Lower leg skin (tissue), 4 donors: ENCODE measurements around the gene MEI1. TPM values are rescaled to one million over a fixed set of nuclear protein-coding genes. Genes with fewer than 3 reads are reported as not detected.

Experiments used
- DNase-seq, 2 donors: peaks; one replicate each; pipeline ENCODE4 v3.0.0-alpha.2; 2019; ENCODE audit warnings: low spot score in 2 of 2
- H3K4me3 ChIP-seq: fragments of 200-600 bp; sonication (generic); 2 replicates; pipeline ENCODE4 v1.5.1; 2017; ENCODE audit warnings: mild to moderate bottlenecking, low read depth; ENCODE audit not compliant: poor library complexity, severe bottlenecking
- POLR2A ChIP-seq, 2 donors: fragments of 450-650 bp; IDR thresholded peaks; one replicate each; pipeline ENCODE4 v1.6.1; 2016 to 2017; ENCODE audit warnings: antibody characterized with exemption in 2 of 2, mild to moderate bottlenecking in 1 of 2, moderate library complexity in 1 of 2
- WGBS, 2 donors: methylation state at CpG; one replicate each; pipeline ENCODE4 v1.1.5; 2018; 5-methylcytosine and 5-hydroxymethylcytosine counted together
- intact Hi-C: fragments of 100-400 bp; cut with DNase I; formaldehyde crosslinking; loops from one replicate; pipeline ENCODE4 v1.15.0; 2023; ENCODE audit warnings: low total_unique reads
- total RNA-seq, 4 donors: library from RNA; depleted of rRNA; stranded (reverse); fragments of >200 nt; gene quantifications; one replicate each; pipeline ENCODE4 v1.1.0, GENCODE V29; 2016
- TF ChIP-seq, protein P1 (sequence below), 3 donors: fragments of 450-650 bp; IDR thresholded peaks; one replicate each; pipeline ENCODE4 v1.5.1; 2016; ENCODE audit warnings: antibody characterized with exemption in 3 of 3, mild to moderate bottlenecking in 3 of 3, moderate library complexity in 2 of 3

Gene MEI1
- total RNA-seq, 4 donors from 2014 or later, result 1.2 to 2.1 TPM; not detected in 2

DNA sequence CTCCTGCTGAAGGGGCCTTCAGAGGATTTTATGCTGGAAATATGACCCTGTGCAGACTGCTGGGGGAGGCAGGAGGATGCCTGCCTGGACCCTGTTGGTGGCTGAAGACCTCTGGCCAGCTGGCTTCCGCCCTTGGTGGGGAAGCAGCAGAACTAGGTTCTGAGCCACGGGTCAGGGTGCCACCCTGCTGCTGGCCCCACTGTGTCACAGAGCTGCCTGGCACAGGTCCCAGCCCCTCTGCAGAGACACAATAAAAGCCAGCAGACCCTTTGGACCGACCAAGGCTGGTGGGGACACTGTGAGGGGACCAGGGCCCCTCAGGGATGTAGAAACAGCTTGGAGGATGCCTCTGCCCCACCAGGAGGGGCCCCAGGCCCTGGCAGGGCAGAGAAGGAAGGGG, 126.7 kb downstream of the MEI1 start:
- TF ChIP-seq, protein P1, sequence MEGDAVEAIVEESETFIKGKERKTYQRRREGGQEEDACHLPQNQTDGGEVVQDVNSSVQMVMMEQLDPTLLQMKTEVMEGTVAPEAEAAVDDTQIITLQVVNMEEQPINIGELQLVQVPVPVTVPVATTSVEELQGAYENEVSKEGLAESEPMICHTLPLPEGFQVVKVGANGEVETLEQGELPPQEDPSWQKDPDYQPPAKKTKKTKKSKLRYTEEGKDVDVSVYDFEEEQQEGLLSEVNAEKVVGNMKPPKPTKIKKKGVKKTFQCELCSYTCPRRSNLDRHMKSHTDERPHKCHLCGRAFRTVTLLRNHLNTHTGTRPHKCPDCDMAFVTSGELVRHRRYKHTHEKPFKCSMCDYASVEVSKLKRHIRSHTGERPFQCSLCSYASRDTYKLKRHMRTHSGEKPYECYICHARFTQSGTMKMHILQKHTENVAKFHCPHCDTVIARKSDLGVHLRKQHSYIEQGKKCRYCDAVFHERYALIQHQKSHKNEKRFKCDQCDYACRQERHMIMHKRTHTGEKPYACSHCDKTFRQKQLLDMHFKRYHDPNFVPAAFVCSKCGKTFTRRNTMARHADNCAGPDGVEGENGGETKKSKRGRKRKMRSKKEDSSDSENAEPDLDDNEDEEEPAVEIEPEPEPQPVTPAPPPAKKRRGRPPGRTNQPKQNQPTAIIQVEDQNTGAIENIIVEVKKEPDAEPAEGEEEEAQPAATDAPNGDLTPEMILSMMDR (IDR thresholded peaks at IDR 0.05), result no peak
- no peak for TF ChIP-seq POLR2A (IDR thresholded peaks at IDR 0.05)
- intact Hi-C loops, result loop anchor here (10.0 kb wide), 1 partner anchor 119 kb away; the partner anchor contains the start of gene CENPM
- H3K4me3 ChIP-seq, result no peak overlapping the region
- DNase-seq, result no peak
- WGBS, 2 donors, result 75 to 93% methylated on average over 1 to 2 of the region's 3 CpGs

DNA sequence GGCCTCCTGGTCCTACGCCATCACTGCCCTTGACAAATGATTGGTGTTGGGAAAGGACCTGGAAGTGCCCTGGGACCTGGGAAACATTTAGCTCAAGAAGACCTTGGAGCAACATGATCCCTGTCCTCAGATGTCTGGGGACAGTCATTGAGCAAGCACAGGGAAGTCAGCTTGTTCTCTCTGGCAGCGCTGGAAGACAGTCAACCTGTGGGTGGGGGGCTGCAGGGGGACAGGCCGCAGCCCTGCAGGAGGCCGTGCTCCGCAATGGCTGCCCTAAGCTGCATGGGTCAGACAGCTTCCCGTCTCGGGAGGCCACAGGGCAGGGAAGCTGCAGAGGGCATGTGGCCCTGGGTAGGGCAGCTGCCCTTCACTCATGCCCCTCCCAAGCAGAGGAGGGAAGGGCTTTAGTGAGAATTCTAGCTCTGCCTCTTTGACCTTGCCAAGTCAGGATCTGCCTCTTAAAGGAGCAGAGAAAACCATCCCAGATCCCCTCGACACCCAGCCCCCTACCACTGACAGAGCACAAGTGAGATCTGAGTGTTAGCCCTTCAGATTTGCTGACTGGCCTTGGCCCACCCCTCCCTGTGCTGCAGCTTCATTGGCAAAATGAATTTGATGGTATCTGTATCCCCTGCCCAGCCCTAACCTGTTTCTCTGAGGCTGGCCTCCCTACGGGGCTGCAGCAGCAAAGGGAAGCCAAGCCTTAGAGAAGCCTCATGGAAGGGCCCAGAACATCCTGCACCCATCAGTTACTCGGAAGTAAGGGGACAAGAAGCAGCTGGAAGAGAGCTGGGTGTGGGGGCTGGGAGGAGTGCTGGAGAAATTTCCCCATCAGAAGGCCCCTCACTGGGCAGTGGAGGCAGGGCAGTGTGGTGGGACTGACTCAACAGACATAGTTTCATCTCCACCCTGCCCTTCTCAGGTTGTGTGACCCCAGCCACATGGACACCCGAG, 127.4 kb downstream of the MEI1 start:
- no peak for DNase-seq
- no peak overlapping the region for H3K4me3 ChIP-seq
- intact Hi-C loops, result loop anchor here (10.0 kb wide), 1 partner anchor 118 kb away; the partner anchor contains the start of gene CENPM
- WGBS, 2 donors, result 58 to 60% methylated on average over 11 of the region's 11 CpGs
- no peak for TF ChIP-seq POLR2A (IDR thresholded peaks at IDR 0.05)
- TF ChIP-seq, protein P1 (IDR thresholded peaks at IDR 0.05), result no peak

DNA sequence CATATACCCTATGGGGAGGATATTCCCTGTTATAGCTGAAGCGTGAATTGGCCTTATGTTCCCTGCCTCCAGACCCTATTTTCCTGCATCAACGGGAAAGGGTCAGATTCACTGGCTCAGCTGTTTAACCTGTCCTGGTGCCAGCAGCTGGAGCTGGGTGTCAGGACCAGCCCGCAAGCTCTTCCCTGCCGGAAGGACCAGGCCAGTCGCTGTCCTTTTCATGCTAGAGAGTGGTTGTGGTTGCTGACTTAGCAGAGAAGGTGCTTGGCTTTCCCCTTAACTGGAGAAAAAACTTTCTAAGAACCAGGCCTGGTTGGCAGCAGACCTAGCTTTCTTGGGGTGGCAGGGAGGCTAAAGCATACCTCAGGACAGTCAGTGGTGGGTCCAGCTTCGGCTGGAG, 128.4 kb downstream of the MEI1 start:
- intact Hi-C loops, result loop anchor here (10.0 kb wide), 1 partner anchor 117 kb away; the partner anchor contains the start of gene CENPM
- 83 to 92% methylated on average over 6 of the region's 6 CpGs for WGBS, 2 donors
- no peak for TF ChIP-seq POLR2A (IDR thresholded peaks at IDR 0.05)
- TF ChIP-seq, protein P1 (IDR thresholded peaks at IDR 0.05), result no peak

DNA sequence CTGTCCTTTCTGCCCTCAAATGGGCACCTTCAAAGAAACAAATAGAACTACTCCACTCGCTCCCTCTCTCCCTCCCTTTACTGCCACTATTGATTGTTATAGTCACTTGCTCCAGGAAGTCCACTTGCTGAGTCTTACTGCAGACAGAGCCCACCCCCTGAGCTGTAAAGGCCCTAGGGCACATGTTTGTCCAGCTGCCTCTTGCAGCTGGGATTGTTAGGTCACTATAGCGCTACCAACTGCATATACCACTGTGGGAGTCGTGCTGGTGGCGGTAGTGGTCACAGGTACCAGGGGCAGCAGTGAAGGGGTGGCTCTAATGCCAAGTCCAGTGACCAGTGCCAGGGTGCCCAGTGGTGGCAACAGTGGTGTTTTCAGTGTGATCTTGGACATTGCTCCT, 129.2 kb downstream of the MEI1 start:
- WGBS, 2 donors, result 93 to 96% methylated on average over 4 of the region's 4 CpGs
- intact Hi-C loops, result loop anchor here (10.0 kb wide), 1 partner anchor 116 kb away; the partner anchor contains the start of gene CENPM
- H3K4me3 ChIP-seq, result no peak overlapping the region
- no peak for DNase-seq
- TF ChIP-seq, protein P1 (IDR thresholded peaks at IDR 0.05), result no peak
- TF ChIP-seq POLR2A (IDR thresholded peaks at IDR 0.05), result no peak

More for the DNA sequence above, 128.4 kb downstream of the MEI1 start:
- no peak overlapping the region for H3K4me3 ChIP-seq
- DNase-seq, result no peak

DNA sequence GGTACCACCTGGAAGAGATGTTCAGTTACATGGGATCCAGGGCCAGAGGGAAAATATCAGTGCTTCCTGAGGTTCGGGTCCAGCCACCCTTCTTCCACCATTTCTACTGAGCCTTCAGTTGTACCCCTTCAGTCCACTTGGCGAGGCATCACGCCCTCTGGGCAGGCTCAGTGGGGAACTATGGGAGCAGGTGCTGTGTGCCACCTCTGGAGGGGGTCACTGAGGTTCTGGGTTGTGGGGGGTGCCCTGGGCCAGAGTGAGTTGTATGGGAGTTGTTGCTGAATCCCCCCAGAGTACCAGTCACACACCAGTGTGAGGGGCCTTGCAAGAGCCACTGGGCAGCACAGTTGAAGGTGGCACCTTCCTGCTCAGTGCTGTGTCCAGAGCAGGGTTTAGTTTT, 130.9 kb downstream of the MEI1 start:
- 92 to 100% methylated on average over 3 of the region's 3 CpGs for WGBS, 2 donors

DNA sequence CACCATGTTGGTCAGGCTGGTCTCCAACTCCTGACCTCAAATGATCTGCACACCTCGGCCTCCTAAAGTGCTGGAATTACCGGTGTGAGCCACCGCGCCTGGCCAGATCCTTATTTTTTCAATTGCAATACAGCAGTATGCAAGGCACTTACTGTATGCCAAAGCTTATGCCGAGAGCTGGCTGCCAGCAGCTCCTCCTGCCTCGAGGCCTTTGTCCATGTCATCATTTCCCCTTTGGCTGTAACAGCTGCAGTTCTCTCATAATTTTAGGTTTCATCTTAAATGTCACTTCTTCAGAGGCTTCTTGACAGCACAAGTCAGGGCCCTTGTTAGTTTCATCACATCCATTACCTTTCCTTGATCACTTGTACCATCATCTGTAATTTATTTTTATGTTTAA, 132.1 kb downstream of the MEI1 start:
- H3K4me3 ChIP-seq, result no peak overlapping the region
- WGBS, 2 donors, result 35 to 41% methylated on average over 6 of the region's 6 CpGs
- TF ChIP-seq, protein P1 (IDR thresholded peaks at IDR 0.05), result no peak
- no peak for TF ChIP-seq POLR2A (IDR thresholded peaks at IDR 0.05)
- intact Hi-C loops, result no loop called here
- DNase-seq, result no peak

More for the DNA sequence above, 130.9 kb downstream of the MEI1 start:
- DNase-seq, result no peak
- intact Hi-C loops, result no loop called here
- no peak overlapping the region for H3K4me3 ChIP-seq
- TF ChIP-seq POLR2A (IDR thresholded peaks at IDR 0.05), result no peak
